Measurements from ENCODE around the gene SGMS2.

SGMS2 gene

GRCh38 chr4:107837317-107837716, 12.6 kb downstream of the SGMS2 start:
- Histone ChIP-seq H3K27me3 (ENCODE audit: insufficient read depth, low read length) (no peaks in the 10 kb centered on the region), H2AFZ (ENCODE audit: low read depth, low read length) (no peak overlapping the region), H3K9me3 (ENCODE audit: low read length) (no peaks in the 10 kb centered on the region), H3K36me3 (ENCODE audit: insufficient read depth, low read length) (no peaks in the 10 kb centered on the region), H3K4me3 (ENCODE audit: low read length) (no peak overlapping the region), H3K4me1 (ENCODE audit: insufficient read depth, low read length) (no peaks in the 10 kb centered on the region)

- H3K4me1 ChIP-seq (ENCODE audit: insufficient read depth, low read length), result no peaks in the 10 kb centered on the region
- H3K9me3 ChIP-seq (ENCODE audit: low read length), result no peaks in the 10 kb centered on the region
- no peak overlapping the region for H2AFZ ChIP-seq (ENCODE audit: low read depth, low read length)
- no peak overlapping the region for H3K4me3 ChIP-seq (ENCODE audit: low read length)
- H3K27me3 ChIP-seq (ENCODE audit: insufficient read depth, low read length), result no peaks in the 10 kb centered on the region
- no peaks in the 10 kb centered on the region for H3K36me3 ChIP-seq (ENCODE audit: insufficient read depth, low read length)
These were observed 13.3 kb downstream of the SGMS2 start for GRCh38 chr4:107837776-107838618.

GRCh38 chr4:107838861-107839565, 14.3 kb downstream of the SGMS2 start:
- Histone ChIP-seq H2AFZ (ENCODE audit: low read depth, low read length) (no peak overlapping the region), H3K4me1 (ENCODE audit: insufficient read depth, low read length) (no peaks in the 10 kb centered on the region), H3K9me3 (ENCODE audit: low read length) (no peaks in the 10 kb centered on the region), H3K36me3 (ENCODE audit: insufficient read depth, low read length) (no peaks in the 10 kb centered on the region), H3K27me3 (ENCODE audit: insufficient read depth, low read length) (no peaks in the 10 kb centered on the region), H3K4me3 (ENCODE audit: low read length) (no peak overlapping the region)

GRCh38 chr4:107843391-107843790, 18.7 kb downstream of the SGMS2 start:
- Histone ChIP-seq H3K36me3 (ENCODE audit: insufficient read depth, low read length) (no peaks in the 10 kb centered on the region), H3K9me3 (ENCODE audit: low read length) (no peaks in the 10 kb centered on the region), H3K27me3 (ENCODE audit: insufficient read depth, low read length) (no peaks in the 10 kb centered on the region), H2AFZ (ENCODE audit: low read depth, low read length) (no peak overlapping the region), H3K4me3 (ENCODE audit: low read length) (no peak overlapping the region), H3K4me1 (ENCODE audit: insufficient read depth, low read length) (no peaks in the 10 kb centered on the region)

- H3K4me1 ChIP-seq (ENCODE audit: insufficient read depth, low read length), result no peaks in the 10 kb centered on the region
- H3K9me3 ChIP-seq (ENCODE audit: low read length), result no peaks in the 10 kb centered on the region
- H2AFZ ChIP-seq (ENCODE audit: low read depth, low read length), result no peak overlapping the region
- no peaks in the 10 kb centered on the region for H3K27me3 ChIP-seq (ENCODE audit: insufficient read depth, low read length)
- no peaks in the 10 kb centered on the region for H3K36me3 ChIP-seq (ENCODE audit: insufficient read depth, low read length)
- H3K4me3 ChIP-seq (ENCODE audit: low read length), result no peak overlapping the region
These were observed 20.9 kb downstream of the SGMS2 start for GRCh38 chr4:107845681-107846080.

- Histone ChIP-seq H3K36me3 (ENCODE audit: insufficient read depth, low read length) (no peaks in the 10 kb centered on the region), H3K4me3 (ENCODE audit: low read length) (no peak overlapping the region), H3K27me3 (ENCODE audit: insufficient read depth, low read length) (peaks cover 2% of the 10 kb centered on the region), H3K4me1 (ENCODE audit: insufficient read depth, low read length) (no peaks in the 10 kb centered on the region), H3K9me3 (ENCODE audit: low read length) (no peaks in the 10 kb centered on the region), H2AFZ (ENCODE audit: low read depth, low read length) (no peak overlapping the region)
These were observed 25.7 kb downstream of the SGMS2 start for GRCh38 chr4:107850438-107850837.

- Histone ChIP-seq H3K4me3 (ENCODE audit: low read length) (no peak overlapping the region), H3K27me3 (ENCODE audit: insufficient read depth, low read length) (peaks cover 2% of the 10 kb centered on the region), H3K9me3 (ENCODE audit: low read length) (no peaks in the 10 kb centered on the region)
These were observed 29.0 kb downstream of the SGMS2 start for GRCh38 chr4:107853444-107854355.

GRCh38 chr4:107854356-107855022, 29.8 kb downstream of the SGMS2 start:
- H3K9me3 ChIP-seq (ENCODE audit: low read length), result no peaks in the 10 kb centered on the region
- H2AFZ ChIP-seq (ENCODE audit: low read depth, low read length), result no peak overlapping the region
- no peak overlapping the region for H3K4me3 ChIP-seq (ENCODE audit: low read length)
- H3K27me3 ChIP-seq (ENCODE audit: insufficient read depth, low read length), result peaks cover 2% of the 10 kb centered on the region
- H3K4me1 ChIP-seq (ENCODE audit: insufficient read depth, low read length), result no peaks in the 10 kb centered on the region
- no peaks in the 10 kb centered on the region for H3K36me3 ChIP-seq (ENCODE audit: insufficient read depth, low read length)

More at GRCh38 chr4:107853444-107854355, 29.0 kb downstream of the SGMS2 start:
- no peaks in the 10 kb centered on the region for H3K36me3 ChIP-seq (ENCODE audit: insufficient read depth, low read length)
- H3K4me1 ChIP-seq (ENCODE audit: insufficient read depth, low read length), result no peaks in the 10 kb centered on the region
- H2AFZ ChIP-seq (ENCODE audit: low read depth, low read length), result no peak overlapping the region

GRCh38 chr4:107855723-107856122, 31.0 kb downstream of the SGMS2 start:
- no peak overlapping the region for H2AFZ ChIP-seq (ENCODE audit: low read depth, low read length)
- H3K4me1 ChIP-seq (ENCODE audit: insufficient read depth, low read length), result no peaks in the 10 kb centered on the region
- H3K27me3 ChIP-seq (ENCODE audit: insufficient read depth, low read length), result peaks cover 2% of the 10 kb centered on the region
- no peak overlapping the region for H3K4me3 ChIP-seq (ENCODE audit: low read length)
- no peaks in the 10 kb centered on the region for H3K36me3 ChIP-seq (ENCODE audit: insufficient read depth, low read length)
- no peaks in the 10 kb centered on the region for H3K9me3 ChIP-seq (ENCODE audit: low read length)

- Histone ChIP-seq H3K4me3 (ENCODE audit: low read length) (no peak overlapping the region), H3K27me3 (ENCODE audit: insufficient read depth, low read length) (peaks cover 2% of the 10 kb centered on the region), H3K36me3 (ENCODE audit: insufficient read depth, low read length) (no peaks in the 10 kb centered on the region), H3K4me1 (ENCODE audit: insufficient read depth, low read length) (no peaks in the 10 kb centered on the region), H2AFZ (ENCODE audit: low read depth, low read length) (no peak overlapping the region), H3K9me3 (ENCODE audit: low read length) (no peaks in the 10 kb centered on the region)
These were observed 32.2 kb downstream of the SGMS2 start for GRCh38 chr4:107856901-107857300.

- Histone ChIP-seq H3K27me3 (ENCODE audit: insufficient read depth, low read length) (peaks cover 2% of the 10 kb centered on the region), H2AFZ (ENCODE audit: low read depth, low read length) (no peak overlapping the region), H3K9me3 (ENCODE audit: low read length) (no peaks in the 10 kb centered on the region), H3K36me3 (ENCODE audit: insufficient read depth, low read length) (no peaks in the 10 kb centered on the region), H3K4me1 (ENCODE audit: insufficient read depth, low read length) (peaks cover 3% of the 10 kb centered on the region), H3K4me3 (ENCODE audit: low read length) (no peak overlapping the region)
These were observed 33.0 kb downstream of the SGMS2 start for GRCh38 chr4:107857741-107858140.

- Histone ChIP-seq H3K4me3 (ENCODE audit: low read length) (no peak overlapping the region), H3K4me1 (ENCODE audit: insufficient read depth, low read length) (peaks cover 7% of the 10 kb centered on the region), H2AFZ (ENCODE audit: low read depth, low read length) (no peak overlapping the region), H3K36me3 (ENCODE audit: insufficient read depth, low read length) (no peaks in the 10 kb centered on the region), H3K27me3 (ENCODE audit: insufficient read depth, low read length) (peaks cover 2% of the 10 kb centered on the region), H3K9me3 (ENCODE audit: low read length) (no peaks in the 10 kb centered on the region)
These were observed 33.5 kb downstream of the SGMS2 start for GRCh38 chr4:107858158-107858742.

Data from neuron (in vitro differentiated cells).